Measurements from ENCODE around the gene SESN1.

- TF ChIP-seq POLR2A (IDR thresholded peaks at IDR 0.05) (no peak), CTCF (IDR thresholded peaks at IDR 0.05) (no peak)
These were observed 148.0 kb downstream of the SESN1 start for GRCh38 chr6:108946695-108947094.
